HG03565 (cell line): ENCODE results near the gene PDE11A.
"Not testable (repeated sequence)": the region's sequence is repeated elsewhere in the genome, so short reads cannot be mapped to it uniquely, and the experiment has no call there.

ENCODE experiments used
- ATAC-seq: cut with Tn5 transposase; IDR thresholded peaks from one replicate; pipeline ENCODE4 v1.9.1; 2021; ENCODE audit warnings: mild to moderate bottlenecking, moderate library complexity; ENCODE audit not compliant: unreplicated experiment

The PDE11A gene

DNA sequence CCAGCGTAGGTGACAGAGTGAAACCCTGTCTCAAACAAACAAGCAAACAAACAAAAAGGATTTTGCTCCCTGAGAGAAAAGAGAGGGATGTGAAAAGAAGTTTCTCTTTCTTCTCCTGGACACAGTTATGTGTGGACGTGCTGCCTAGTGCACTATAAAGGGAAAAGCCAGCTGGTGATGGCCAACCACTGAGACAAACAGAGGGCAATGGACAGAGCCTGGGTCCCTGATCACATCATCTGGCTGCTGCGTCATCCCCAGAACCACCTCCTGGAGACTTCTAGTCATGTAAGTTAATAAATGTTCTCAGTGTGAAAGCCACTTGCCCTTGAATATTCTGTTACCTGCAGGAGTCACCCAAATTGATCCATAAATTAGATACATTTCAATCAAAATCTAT, 184.9 kb downstream of the PDE11A start:
- no peak for ATAC-seq

DNA sequence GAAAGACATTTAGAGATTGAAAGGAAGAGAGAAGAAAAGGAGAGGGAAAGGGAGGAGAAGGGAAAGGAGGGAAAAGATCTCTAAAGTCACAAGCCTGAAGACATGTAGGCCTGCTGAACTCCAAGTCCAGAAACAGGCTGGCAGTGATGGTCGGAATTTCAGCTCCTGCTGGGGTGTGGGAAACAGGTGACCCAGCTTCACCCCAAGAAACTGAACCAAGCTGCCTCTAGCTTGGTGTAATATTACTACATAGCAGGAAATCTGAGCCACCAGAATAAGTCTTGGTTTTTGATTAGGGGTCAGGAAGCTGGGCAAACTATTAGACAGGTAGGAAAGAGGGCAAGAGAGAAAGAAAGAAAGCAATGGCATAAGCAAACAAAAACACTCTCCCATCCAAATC, 185.8 kb downstream of the PDE11A start:
- no peak for ATAC-seq

DNA sequence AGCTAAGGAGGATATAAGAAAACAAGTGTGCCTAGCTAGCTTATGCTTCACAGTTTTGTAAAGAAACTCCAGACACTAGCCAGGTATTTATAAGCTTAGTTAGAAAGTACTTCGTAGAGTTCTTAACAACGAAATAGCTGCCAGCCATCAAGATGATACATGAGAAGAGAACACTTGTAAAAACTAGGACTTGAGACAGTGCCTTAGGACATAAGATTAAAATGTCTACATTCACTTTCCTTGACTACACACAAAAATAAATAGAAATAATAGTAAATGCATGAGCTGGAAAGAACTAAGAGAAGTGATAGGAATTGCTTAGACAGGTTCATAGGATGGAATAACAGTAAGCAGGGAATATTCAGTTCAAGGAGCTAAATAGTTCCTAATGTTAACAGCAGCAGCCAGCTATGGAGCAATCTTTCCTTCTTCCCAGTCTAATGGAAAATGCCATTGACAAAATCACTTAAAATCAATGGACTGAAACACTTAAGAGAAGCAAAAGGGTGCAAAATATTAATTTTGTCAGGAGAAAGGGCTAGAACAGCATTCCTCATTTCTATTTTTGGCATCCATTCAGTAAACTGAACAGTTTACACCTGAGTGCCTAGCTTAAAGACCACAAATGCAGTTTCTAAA, 186.6 kb downstream of the PDE11A start:
- no peak for ATAC-seq

DNA sequence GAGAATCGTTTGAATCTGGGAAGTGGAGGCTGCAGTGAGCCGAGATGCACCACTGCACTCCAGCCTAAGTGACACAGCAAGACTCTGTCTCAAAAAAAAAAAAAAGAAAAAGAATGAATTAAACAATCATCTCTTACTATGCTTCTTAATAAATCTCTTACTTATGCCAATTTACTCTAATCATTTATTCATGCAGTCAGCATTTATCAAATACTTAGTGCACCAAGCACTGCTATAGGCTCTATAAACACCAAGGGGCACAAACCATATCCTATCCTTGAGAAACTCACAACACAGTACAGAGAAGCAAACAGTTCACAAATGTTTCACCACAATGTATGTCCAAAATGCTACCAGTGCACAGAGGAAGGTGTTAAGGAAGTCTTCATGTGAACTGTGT, 189.4 kb downstream of the PDE11A start:
- ATAC-seq = no peak

DNA sequence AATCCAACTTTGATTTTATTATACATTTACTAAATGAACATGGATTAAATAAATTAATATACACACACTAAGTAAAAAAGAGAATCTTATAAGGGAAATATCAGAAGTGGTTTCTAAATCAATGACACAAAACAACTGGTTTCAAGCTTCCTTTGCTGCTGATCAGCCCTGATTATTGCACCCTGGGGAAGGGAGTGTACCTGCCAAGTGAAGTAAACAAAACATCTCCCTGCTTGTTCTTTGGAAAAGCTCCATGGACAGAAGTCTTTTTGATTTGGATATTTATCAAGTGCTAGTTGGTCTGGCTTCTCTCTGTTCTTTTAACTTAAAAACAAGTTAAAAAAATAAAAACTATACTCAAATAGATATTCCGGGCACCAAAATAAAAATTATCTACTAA, 190.1 kb downstream of the PDE11A start:
- ATAC-seq = no peak

DNA sequence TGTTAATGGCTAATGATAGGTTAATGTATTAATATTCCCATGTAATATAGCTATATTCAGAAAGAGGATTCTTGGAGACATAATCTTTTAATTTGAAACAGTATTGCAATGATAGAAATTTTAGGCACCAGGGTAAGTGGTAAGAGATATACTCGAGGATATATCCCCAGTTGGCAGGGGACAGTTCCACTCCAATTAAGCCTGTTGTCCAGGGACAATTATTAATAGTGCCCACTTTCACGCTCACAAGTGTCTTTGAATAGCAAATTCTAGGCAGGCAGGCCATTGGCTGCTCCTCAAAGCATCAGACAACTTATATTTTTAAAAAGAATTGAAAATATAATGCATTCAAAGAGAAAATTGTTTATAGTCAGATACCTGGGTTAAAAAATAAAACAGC, 190.7 kb downstream of the PDE11A start:
- no peak for ATAC-seq

DNA sequence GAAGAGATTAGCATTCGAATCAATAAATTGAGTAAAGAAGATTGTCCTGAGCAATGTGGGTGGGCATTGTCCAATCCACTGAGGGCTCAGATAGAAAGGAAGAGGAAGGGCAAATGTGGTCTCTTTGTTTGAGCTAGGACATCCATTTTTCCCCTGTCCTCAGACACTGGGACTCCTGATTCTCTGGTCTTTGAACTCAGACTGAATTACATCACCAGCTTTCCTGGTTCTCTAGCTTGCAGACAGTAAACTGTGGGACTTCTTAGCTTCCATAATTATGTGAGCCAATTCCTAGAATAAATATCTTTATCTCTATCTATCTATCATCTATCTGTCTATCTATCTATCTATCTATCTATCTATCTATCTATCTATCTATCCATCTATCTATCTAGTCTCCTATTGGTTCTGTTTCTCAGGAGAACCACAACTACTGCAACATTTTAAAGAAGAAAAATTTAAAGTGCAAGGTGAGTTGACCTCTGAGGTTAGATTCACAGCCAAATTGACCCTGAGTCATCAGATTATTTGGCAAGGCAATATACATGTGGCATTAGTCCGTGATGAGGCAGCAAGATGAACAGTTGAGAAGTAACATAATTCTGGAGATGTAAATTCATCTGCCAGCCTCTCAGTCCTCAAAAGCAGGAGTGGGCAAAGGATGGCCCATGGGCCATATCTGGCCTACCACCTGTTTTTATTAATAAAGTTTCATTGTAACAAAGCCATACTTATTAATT, 191.4 kb downstream of the PDE11A start:
- no peak for ATAC-seq

DNA sequence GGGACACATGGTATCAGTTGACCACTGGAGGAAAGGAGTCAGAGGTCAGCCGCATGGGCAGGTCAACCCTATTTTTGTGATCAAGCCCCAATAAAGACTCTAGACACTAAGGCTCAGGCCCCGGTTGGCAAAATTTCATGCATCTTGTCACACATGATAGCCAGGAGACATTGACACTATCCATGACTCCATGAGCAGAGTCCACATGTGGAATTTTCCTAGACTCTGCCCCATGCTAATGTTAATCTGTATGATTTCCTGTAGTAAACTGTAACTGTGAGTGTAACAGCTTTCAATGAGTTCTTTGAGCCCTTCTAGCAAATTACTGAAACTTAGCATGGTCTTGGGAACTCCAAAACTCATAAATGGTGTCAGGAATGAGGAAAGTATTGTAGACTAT, 192.3 kb downstream of the PDE11A start:
- ATAC-seq = no peak

DNA sequence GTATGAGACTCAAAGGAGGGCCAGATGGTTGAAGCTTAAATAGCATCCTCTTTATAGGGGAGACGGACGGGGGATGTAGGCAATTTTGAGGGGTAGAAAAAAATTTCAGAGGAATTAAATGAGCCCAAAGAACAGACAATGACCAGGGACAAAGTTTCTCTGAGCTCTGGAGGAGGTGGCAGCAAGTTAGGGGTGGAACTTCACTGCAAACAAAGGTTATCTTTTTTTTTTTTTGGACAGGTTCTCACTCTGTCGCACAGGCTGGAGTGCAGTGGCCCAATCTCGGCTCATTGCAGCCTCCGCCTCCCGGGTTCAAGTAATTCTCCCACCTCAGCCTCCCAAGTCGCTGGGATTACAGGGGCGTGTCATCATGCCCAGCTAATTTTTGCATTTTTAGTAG, 195.6 kb downstream of the PDE11A start:
- ATAC-seq = no peak

DNA sequence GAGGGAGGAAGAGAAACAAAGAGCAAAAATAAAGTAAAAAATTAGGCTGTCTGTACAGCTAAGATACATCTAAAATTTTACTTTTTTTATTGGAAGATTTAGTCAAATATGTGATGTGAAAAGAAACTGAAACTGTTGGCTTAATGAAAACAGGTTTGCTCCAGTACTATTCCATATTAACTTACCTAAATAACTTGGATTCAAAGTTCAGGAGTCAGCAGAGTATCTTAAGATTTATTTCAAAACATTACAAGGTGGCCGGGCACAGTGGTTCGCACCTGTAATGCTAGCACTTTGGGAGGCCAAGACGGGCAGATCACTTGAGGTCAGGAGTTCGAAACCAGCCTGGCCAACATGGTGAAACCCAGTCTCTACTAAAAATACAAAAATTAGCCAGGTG, 197.9 kb downstream of the PDE11A start:
- no peak for ATAC-seq

DNA sequence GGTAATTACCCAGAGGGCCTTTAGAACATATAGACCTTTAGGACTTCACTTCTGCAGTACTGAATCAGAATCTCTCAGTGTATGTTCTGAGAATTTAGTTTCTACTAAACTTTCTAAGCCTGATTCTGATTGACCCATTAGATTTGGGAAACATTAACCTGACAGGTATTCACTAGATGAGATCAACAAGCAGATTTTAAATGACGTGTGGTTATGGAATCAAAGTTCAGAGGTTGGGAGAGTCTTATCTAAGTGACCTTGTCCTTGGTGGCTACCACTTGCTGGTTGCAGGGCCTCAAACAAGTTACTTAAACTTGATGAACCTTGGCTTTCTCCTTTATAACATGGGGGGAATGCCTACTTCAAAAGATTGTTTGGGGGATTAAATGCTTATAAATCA, 198.7 kb downstream of the PDE11A start:
- no peak for ATAC-seq

DNA sequence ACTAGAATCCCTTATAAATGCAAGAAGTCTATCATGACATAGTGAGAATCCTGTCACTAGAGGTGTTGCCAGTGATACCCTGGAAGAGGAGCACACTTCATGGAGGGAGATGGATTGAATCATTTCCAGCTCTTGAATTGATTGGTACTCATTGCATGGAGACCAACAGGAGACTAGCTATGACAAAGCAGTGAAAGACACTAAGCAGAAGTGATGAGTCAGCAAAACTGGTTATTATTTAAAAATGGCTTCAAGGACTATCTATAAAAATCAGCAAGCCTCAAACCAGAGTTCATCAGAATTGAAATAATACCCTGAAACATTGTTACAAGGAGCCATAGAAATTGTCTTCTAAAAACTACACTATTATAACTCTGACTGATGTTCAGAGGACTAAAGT, 200.3 kb downstream of the PDE11A start:
- no peak for ATAC-seq

DNA sequence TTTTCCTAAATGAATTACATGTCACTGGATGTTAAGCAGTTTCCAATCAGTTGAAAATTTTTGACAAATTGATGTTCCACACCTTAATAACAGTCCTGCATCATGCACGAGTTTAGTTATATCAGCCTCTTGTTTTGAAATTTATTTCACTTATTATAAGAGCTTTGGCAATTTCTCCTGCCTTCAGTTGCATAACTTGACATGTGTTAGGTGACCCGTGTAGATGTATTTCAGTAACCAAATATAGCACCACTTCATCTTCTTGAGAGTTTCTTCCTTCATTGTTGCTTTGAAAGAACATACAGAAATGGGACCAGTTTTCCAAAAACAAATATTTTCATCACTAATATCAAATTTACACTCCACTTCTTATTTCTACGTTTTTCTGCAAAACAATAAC, 202.7 kb downstream of the PDE11A start:
- ATAC-seq = no peak

DNA sequence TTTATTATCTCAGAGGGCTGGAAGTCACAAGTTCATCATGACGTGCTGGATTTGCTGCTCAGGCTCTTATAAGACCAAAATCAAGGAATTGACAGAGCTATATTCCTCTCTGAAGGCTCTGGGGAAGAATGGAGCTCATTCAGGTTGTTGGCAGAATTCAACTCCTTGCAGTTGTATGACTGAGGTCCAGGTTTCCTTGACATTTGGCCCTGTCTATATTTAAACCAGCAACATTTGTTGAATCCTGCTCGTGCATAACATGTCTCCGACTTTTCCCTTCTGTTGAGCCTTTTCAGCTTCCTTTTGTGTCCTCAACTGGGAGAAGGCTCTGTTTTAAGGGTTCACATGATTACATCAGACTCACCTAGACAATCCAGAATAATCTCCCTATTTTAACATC, 203.4 kb downstream of the PDE11A start:
- no peak for ATAC-seq

DNA sequence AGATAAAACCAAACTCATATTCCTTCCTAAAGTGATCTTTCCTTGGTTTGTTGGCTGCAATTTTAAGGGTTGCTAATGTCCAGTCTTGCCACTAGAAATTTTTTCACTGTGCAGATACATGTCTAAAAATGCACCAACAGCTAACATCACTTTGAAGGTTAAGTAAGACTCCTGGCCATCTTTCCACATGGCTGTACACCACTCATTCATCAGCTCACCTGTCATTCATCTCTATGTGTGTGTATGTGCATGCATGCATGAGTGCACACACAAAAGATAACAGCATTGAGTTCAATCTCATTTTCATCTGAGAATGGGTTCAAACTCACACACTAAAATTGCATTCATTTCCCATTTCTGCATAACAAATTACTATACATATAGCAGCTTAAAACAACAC, 203.8 kb downstream of the PDE11A start:
- no peak for ATAC-seq

DNA sequence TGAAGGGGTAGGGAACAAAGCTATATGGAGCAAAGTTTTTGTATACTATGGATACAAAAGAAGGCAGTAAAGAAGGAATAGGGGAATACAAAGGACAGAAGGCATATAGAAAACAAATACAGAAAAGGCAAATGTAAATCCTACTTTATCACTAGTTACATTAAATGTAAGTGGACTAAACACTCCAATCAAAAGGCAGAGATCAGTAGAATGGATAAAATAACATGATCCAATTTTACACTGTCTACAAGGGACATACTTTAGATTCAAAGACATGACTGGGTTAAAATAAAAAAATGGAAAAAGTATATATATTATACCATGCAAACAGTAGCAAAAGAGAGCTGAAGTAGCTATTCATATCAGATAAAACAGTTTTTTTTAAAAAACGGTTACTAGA, 215.0 kb downstream of the PDE11A start:
- no peak for ATAC-seq

DNA sequence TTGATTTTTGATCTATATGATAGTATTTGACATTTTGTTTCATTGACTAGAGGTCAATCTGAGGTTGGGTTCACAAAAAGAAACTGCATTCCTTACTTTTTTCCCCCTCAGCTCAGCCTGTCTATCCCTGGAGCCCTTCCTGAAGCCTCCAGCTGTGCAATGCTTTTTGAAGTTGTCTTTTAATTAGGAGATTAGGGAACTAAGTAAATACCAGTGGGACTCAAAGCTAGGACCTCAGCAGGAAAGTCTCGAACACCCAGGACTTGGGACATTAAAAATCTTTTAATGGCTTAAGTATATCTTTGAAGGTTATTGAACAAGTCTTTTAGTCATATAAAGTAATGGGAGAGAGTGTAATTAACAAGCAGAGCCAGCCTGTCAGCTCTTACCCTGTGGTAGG, 220.2 kb downstream of the PDE11A start:
- ATAC-seq = no peak

DNA sequence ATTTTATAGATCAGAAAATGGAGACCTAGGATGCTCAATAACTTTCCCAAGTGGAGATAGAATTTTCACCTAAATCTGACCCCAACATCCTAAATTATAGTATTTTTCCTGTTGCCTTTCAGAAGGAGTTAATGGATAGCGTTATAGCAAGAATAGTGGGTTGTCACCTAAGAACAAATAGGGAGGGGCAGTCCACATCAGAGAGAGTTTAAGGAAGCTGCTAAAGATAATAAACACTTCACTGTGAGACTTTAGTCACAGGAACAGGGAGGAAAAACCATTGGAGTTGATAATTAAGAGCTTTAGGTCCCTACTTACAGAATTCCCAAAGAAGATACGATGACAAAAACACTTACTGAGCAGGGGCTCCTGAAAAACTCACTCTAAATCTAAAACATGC, 229.4 kb downstream of the PDE11A start:
- no peak for ATAC-seq

DNA sequence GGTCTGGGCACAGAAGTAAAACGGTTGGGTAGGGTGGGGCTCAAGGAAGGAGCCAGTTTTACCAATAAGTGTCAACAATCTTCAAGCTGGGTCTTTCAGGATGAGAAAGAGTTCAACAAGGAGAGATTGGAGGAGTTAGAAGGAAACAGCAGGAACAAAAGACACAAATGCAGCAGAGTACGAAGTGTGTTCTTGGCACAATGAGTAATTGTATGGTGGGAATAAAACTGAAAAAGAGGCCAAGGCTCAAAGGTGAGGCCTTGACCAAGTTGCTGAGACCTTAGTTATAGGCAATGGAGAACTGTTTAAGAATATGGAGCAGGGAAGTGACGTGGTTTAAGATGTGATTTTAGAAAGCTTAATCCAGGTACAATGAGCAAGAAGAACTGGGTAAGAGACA, 230.3 kb downstream of the PDE11A start:
- ATAC-seq = no peak

DNA sequence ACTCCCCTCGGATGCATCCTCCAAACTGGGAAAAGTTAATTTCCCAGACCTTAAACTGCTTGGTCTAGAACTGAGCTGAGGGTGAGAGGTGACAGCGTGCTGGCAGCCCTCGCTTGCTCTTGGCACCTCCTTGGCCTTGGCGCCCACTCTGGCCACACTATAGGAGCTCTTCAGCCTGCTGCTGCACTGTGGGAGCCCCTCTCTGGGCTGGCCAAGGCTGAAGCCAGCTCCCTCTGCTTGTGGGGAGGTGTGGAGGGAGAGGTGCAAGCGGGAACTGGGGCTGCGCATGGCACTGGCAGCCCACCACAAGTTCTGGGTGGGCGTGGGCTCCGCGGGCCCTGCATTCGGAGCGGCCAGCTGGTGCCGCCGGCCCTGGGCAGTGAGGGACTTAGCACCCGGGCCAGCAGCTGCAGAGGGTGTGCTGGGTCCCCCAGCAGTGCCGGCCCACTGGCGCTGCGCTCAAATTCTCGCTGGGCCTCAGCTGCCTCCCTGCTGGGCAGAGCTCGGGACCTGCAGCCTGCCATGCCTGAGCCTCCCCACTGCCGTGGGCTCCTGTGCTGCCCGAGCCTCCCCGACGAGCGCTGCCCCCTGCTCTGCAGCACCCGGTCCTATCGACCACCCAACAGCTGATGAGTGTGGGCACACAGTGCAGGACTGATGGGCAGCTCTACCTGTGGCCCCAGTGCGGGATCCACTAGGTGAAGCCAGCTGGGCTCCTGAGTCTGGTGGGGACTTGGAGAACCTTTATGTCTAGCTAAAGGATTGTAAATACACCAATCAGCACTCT, 237.0 kb downstream of the PDE11A start:
- not testable (repeated sequence) for ATAC-seq

DNA sequence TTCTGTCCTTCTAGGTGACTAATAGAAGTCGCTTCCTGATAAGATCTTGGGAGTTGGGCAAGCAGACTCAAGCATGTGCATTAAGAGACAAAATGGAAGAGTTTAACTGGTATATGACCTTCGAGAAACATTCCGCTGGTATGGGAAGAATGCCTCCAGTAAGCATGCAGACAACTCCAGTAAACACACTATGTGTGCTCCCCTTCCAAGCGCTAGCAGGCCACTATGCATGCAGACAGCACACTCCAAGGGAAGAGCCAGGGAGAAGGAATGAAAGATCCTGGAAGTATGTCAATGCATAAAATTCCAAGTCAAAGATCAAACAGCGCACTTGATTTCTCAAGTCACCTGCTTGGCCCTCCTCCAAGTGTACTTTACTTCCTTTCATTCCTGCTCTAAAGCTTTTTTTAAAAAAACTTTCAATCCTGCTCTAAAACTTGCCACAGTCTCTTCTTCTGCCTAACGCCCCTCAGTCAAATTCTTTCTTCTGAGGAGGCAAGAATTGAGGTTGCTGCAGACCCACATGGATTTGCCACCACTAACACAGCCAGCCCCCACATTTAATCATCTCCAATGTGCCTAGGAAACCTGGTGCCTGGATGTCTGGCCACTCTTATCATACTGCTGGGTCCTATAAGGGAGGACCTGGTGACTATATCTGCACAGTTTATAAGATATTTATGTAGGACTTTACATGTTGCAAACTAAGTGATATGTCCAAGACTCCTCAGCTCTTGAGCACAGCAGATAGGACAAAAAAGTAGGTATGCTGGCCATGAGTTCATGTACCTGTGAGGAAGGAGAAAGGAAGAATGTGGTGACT, 239.8 kb downstream of the PDE11A start:
- ATAC-seq = no peak
